Transverse colon (tissue), 4 donors: ENCODE results near the gene ATG7. TPM values are rescaled to one million over a fixed set of nuclear protein-coding genes. Genes with fewer than 3 reads are reported as not detected.

Source experiments
- DNase-seq: peaks from one replicate; pipeline ENCODE4 v3.0.0-alpha.2; 2019
- H3K27ac ChIP-seq, 4 donors: fragments of 200-600 bp; sonication (generic); 2 replicates each; pipeline ENCODE4 v1.5.1; 2016 to 2018; ENCODE audit warnings: inconsistent platforms in 4 of 4
- H3K27me3 ChIP-seq: fragments of 200-600 bp; sonication (generic); 2 replicates; pipeline ENCODE4 v1.5.1; 2017; ENCODE audit warnings: inconsistent platforms
- H3K36me3 ChIP-seq, 4 donors: fragments of 200-600 bp; sonication (generic); 2 replicates each; pipeline ENCODE4 v1.5.1; 2017 to 2019; ENCODE audit warnings: inconsistent platforms in 4 of 4
- H3K4me1 ChIP-seq, 4 donors: fragments of 200-600 bp; sonication (generic); 2 replicates each; pipeline ENCODE4 v1.5.1; 2017 to 2020; ENCODE audit warnings: inconsistent platforms in 4 of 4
- H3K4me3 ChIP-seq, 4 donors: fragments of 200-600 bp; sonication (generic); 1 replicate in 1 of 4; 2 replicates in 3 of 4; pipeline versions ENCODE4 v1.5.1 to v1.6.1; 2017 to 2019; ENCODE audit warnings: inconsistent platforms in 4 of 4
- H3K9me3 ChIP-seq, 2 donors: fragments of 200-600 bp; sonication (generic); 2 replicates each; pipeline ENCODE4 v1.5.1; 2017 to 2019; ENCODE audit warnings: inconsistent platforms in 2 of 2
- EP300 ChIP-seq: sonication (generic); formaldehyde crosslinking; IDR thresholded peaks from one replicate; pipeline ENCODE4 v1.6.1; 2017; ENCODE audit warnings: antibody characterized with exemption, low read depth
- POLR2A ChIP-seq: fragments of 450-650 bp; IDR thresholded peaks from one replicate; pipeline ENCODE4 v1.6.1; 2016; ENCODE audit warnings: antibody characterized with exemption, mild to moderate bottlenecking, moderate library complexity
- POLR2AphosphoS5 ChIP-seq, 3 donors: sonication (generic); formaldehyde crosslinking; IDR thresholded peaks; one replicate each; pipeline ENCODE4 v1.6.1; 2016; ENCODE audit warnings: antibody characterized with exemption in 3 of 3
- WGBS, 2 donors: methylation state at CpG; one replicate each; pipeline ENCODE4 v1.1.5; 2018; ENCODE audit warnings: low coverage in 1 of 2; 5-methylcytosine and 5-hydroxymethylcytosine counted together
- in situ Hi-C, 4 donors: fragments of 200-750 bp; cut with MboI; loops; one replicate each; pipeline versions ENCODE4 v1.15.0 to v1.15.1; 2017; ENCODE audit warnings: low sequenced_read_pairs in 3 of 4, low pct_ligation_motif_present in 1 of 4, low pct_unique_long_range_greater_than_20kb in 1 of 4
- intact Hi-C: fragments of 100-400 bp; cut with DNase I; formaldehyde crosslinking; loops from one replicate; pipeline ENCODE4 v1.15.1; 2023; ENCODE audit warnings: low total_unique reads
- total RNA-seq, 4 donors: library from RNA; depleted of rRNA; stranded (reverse); fragments of >200 nt; gene quantifications; one replicate each; pipeline ENCODE4 v1.1.0, GENCODE V29; 2016
- TF ChIP-seq, protein P1 (sequence below), 5 experiments: fragments of 200-600 bp in 3 of 5; fragments of 450-650 bp in 2 of 5; sonication (generic) in 3 of 5; IDR thresholded peaks; 1 replicate in 2 of 5; 2 replicates in 3 of 5; pipeline ENCODE4 v1.5.1; 2016 to 2017; ENCODE audit warnings: antibody characterized with exemption in 5 of 5, inconsistent platforms in 3 of 5, mild to moderate bottlenecking in 2 of 5, moderate library complexity in 1 of 5

ATG7 gene
- total RNA-seq, 4 donors from 2014 or later = 44.5 to 122 (median 75.0) TPM

DNA sequence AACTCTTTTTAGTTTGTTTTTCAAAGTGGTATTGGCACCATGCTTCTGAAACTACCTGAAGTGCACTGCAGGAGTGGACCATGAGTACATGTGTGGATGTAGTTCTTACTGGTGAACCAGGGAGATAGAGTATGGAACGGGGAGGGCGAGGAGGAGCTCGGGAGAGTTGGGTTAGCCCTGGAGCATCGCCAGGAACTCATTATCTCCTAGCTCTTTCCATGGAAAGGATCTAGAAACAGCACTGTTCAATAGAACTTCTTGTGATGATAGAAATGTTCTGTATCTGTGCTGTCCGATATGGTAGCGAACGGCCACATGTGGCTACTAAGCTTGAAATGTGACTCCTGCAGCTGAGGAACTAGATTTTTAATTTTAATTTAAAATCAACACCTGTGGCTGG lies 324.2 kb downstream of the ATG7 start:
- peaks cover 27 to 45% (median 34%) of the 10 kb centered on the region in 4 donors for H3K4me1 ChIP-seq
- in situ Hi-C loops = no loop called here

GRCh38 chr3:11600501-11601282 lies 328.5 kb downstream of the ATG7 start:
- peak; percentile 65 for DNase-seq
- H3K4me1 ChIP-seq = peaks cover 13 to 53% (median 21%) of the 10 kb centered on the region in 4 donors
- in situ Hi-C loops = no loop called here

More for the DNA sequence above, 324.2 kb downstream of the ATG7 start:
- Histone ChIP-seq H3K27ac (peak overlapping the region in 1 of 4 donors; percentile 28), H3K4me3 (no peak overlapping the region), H3K27me3 (no peaks in the 10 kb centered on the region), H3K36me3 (peaks cover 0 to 5% (median 2%) of the 10 kb centered on the region in 4 donors), H3K9me3 (no peaks in the 10 kb centered on the region)
- TF ChIP-seq POLR2A (no peak), POLR2AphosphoS5 (IDR thresholded peaks at IDR 0.05) (no peak), EP300 (no peak)
- TF ChIP-seq, protein P1, sequence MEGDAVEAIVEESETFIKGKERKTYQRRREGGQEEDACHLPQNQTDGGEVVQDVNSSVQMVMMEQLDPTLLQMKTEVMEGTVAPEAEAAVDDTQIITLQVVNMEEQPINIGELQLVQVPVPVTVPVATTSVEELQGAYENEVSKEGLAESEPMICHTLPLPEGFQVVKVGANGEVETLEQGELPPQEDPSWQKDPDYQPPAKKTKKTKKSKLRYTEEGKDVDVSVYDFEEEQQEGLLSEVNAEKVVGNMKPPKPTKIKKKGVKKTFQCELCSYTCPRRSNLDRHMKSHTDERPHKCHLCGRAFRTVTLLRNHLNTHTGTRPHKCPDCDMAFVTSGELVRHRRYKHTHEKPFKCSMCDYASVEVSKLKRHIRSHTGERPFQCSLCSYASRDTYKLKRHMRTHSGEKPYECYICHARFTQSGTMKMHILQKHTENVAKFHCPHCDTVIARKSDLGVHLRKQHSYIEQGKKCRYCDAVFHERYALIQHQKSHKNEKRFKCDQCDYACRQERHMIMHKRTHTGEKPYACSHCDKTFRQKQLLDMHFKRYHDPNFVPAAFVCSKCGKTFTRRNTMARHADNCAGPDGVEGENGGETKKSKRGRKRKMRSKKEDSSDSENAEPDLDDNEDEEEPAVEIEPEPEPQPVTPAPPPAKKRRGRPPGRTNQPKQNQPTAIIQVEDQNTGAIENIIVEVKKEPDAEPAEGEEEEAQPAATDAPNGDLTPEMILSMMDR (IDR thresholded peaks at IDR 0.05) = no peak
- intact Hi-C loops = no loop called here
- WGBS, 2 donors = 87 to 91% methylated on average over 7 of the region's 7 CpGs
- DNase-seq = no peak

GRCh38 chr3:11601446-11602238 lies 329.4 kb downstream of the ATG7 start:
- H3K4me3 ChIP-seq = no peak overlapping the region
- no peak for DNase-seq
- H3K9me3 ChIP-seq = no peaks in the 10 kb centered on the region
- H3K4me1 ChIP-seq = peaks cover 13 to 52% (median 21%) of the 10 kb centered on the region in 4 donors
- peaks cover 0 to 5% (median 2%) of the 10 kb centered on the region in 4 donors for H3K36me3 ChIP-seq
- no peak for TF ChIP-seq POLR2AphosphoS5 (IDR thresholded peaks at IDR 0.05)
- in situ Hi-C loops = no loop called here
- intact Hi-C loops = no loop called here
- H3K27ac ChIP-seq = peak overlapping the region; percentile 86 to 91 (median 88)
- 65 to 66% methylated on average over 9 to 21 of the region's 21 CpGs for WGBS, 2 donors
- H3K27me3 ChIP-seq = no peaks in the 10 kb centered on the region

More at GRCh38 chr3:11600501-11601282, 328.5 kb downstream of the ATG7 start:
- H3K36me3 ChIP-seq = peaks cover 0 to 5% (median 2%) of the 10 kb centered on the region in 4 donors
- no peaks in the 10 kb centered on the region for H3K9me3 ChIP-seq
- peak; percentile 82 to 89 (median 88) for TF ChIP-seq POLR2AphosphoS5 (IDR thresholded peaks at IDR 0.05)
- TF ChIP-seq EP300 = peak; percentile 82
- TF ChIP-seq, protein P1 (IDR thresholded peaks at IDR 0.05) = no peak
- peak overlapping the region; percentile 86 to 91 (median 88) for H3K27ac ChIP-seq
- H3K27me3 ChIP-seq = no peaks in the 10 kb centered on the region
- H3K4me3 ChIP-seq = no peak overlapping the region
- WGBS, 2 donors = 74% methylated on average over 18 of the region's 18 CpGs; no CpG with 5 or more reads in 1 of the 2 donors
- intact Hi-C loops = no loop called here

DNA sequence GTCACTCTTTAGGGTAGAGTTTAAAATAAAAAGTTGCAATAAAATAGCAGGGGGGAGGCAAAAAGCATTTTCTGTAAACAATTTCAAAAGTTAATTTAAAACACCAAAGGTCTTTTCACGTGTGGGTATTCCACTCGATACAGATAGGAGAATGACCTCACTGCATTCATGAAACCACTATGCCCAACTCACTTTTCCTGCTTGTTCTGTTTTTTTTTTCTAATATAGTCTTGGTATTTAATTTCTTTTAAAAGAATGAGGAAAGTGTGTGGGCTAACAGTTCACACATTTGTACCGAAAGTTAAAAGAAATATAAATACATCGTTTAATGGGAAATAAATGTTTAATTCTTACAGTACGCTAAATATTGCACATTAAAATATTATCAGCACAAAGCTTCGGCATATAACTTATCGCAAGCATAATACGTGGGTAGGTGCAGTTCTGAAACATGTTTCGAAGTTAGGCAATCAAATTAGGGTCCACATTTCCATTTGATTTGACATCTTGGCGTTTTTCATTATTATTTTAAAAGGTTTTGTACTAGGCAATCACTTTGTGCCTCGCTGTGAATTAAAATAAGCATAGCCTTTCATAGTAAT lies 330.1 kb downstream of the ATG7 start:
- no peak for DNase-seq
- WGBS, 2 donors = 77 to 80% methylated on average over 11 of the region's 11 CpGs
- Histone ChIP-seq H3K27ac (peak overlapping the region; percentile 86 to 91 (median 88)), H3K9me3 (no peaks in the 10 kb centered on the region), H3K4me3 (no peak overlapping the region), H3K4me1 (peaks cover 18 to 50% (median 23%) of the 10 kb centered on the region in 4 donors), H3K36me3 (peaks cover 0 to 5% (median 2%) of the 10 kb centered on the region in 4 donors), H3K27me3 (no peaks in the 10 kb centered on the region)
- in situ Hi-C loops = no loop called here
- intact Hi-C loops = no loop called here
- no peak for TF ChIP-seq POLR2AphosphoS5 (IDR thresholded peaks at IDR 0.05)
- TF ChIP-seq, protein P1 (IDR thresholded peaks at IDR 0.05) = no peak
